HepG2 (cell line): Measurements from ENCODE around the gene IL17C. TPM values are rescaled to one million over a fixed set of nuclear protein-coding genes. Genes with fewer than 3 reads are reported as not detected.

Experiments used
- FOXC1 ChIP-seq: sonication (generic); formaldehyde crosslinking; IDR thresholded peaks from 2 replicates; pipeline ENCODE4 v1.8.0; 2022; ENCODE audit warnings: mild to moderate bottlenecking, missing genetic modification reagents, borderline replicate concordance
- GMEB2 ChIP-seq: IDR thresholded peaks from 2 replicates; pipeline ENCODE4 v1.6.1; 2016; ENCODE audit warnings: missing biosample characterization, missing genetic modification reagents, low read depth
- IRF9 ChIP-seq: sonication (generic); formaldehyde crosslinking; IDR thresholded peaks from 2 replicates; pipeline ENCODE4 v1.8.0; 2022; ENCODE audit warnings: missing genetic modification reagents, mild to moderate bottlenecking, borderline replicate concordance
- KMT2A ChIP-seq: sonication (generic); formaldehyde crosslinking; IDR thresholded peaks from 2 replicates; pipeline ENCODE4 v1.4.0; 2020; ENCODE audit warnings: missing genetic modification reagents
- MED13 ChIP-seq: sonication (generic); formaldehyde crosslinking; IDR thresholded peaks from 2 replicates; pipeline ENCODE4 v1.5.0; 2020; ENCODE audit warnings: missing genetic modification reagents
- MYNN ChIP-seq: sonication (generic); formaldehyde crosslinking; IDR thresholded peaks from 2 replicates; pipeline ENCODE4 v1.4.0; 2020; ENCODE audit warnings: mild to moderate bottlenecking, low read depth, missing genetic modification reagents
- PAX8 ChIP-seq: sonication (generic); formaldehyde crosslinking; IDR thresholded peaks from 2 replicates; pipeline ENCODE4 v1.8.0; 2022; ENCODE audit warnings: mild to moderate bottlenecking, missing genetic modification reagents, borderline replicate concordance
- REXO4 ChIP-seq: sonication (generic); formaldehyde crosslinking; IDR thresholded peaks from 2 replicates; pipeline ENCODE4 v1.8.0; 2022; ENCODE audit warnings: missing genetic modification reagents, mild to moderate bottlenecking, borderline replicate concordance
- SOX6 ChIP-seq, 2 experiments: fragments of 450-650 bp in 1 of 2; sonication (generic) in 1 of 2; formaldehyde crosslinking in 1 of 2; IDR thresholded peaks; 2 replicates each; pipeline versions ENCODE4 v1.4.0 to v1.6.1; 2017 to 2020; ENCODE audit warnings: antibody characterized with exemption in 1 of 2, mild to moderate bottlenecking in 1 of 2, missing genetic modification reagents in 1 of 2
- SPEN ChIP-seq: sonication (generic); formaldehyde crosslinking; IDR thresholded peaks from 2 replicates; pipeline ENCODE4 v1.5.1; 2020; ENCODE audit warnings: low read depth, mild to moderate bottlenecking, missing genetic modification reagents
- SSRP1 ChIP-seq: IDR thresholded peaks from 2 replicates; pipeline ENCODE4 v1.6.1; 2016; ENCODE audit warnings: control low read depth
- TFDP1 ChIP-seq: IDR thresholded peaks from 2 replicates; pipeline ENCODE4 v1.6.1; 2016; ENCODE audit warnings: missing compliant biosample characterization, missing genetic modification reagents, borderline replicate concordance
- YY1 ChIP-seq: IDR thresholded peaks from 2 replicates; pipeline ENCODE4 v1.6.1; 2011; ENCODE audit warnings: low read length, low read depth, moderate library complexity, mild to moderate bottlenecking; ENCODE audit not compliant: insufficient read depth, insufficient replicate concordance
- ZBTB34 ChIP-seq: sonication (generic); formaldehyde crosslinking; IDR thresholded peaks from 2 replicates; pipeline ENCODE4 v1.8.0; 2022; ENCODE audit warnings: mild to moderate bottlenecking, missing genetic modification reagents
- ZFYVE20 ChIP-seq: sonication (generic); formaldehyde crosslinking; IDR thresholded peaks from 2 replicates; pipeline ENCODE4 v1.8.0; 2023; ENCODE audit warnings: low read depth, mild to moderate bottlenecking, moderate library complexity, missing genetic modification reagents, borderline replicate concordance
- ZNF101 ChIP-seq: sonication (generic); formaldehyde crosslinking; IDR thresholded peaks from 2 replicates; pipeline ENCODE4 v1.4.0; 2020; ENCODE audit warnings: mild to moderate bottlenecking, low read depth, missing genetic modification reagents, borderline replicate concordance
- ZNF280B ChIP-seq: sonication (generic); formaldehyde crosslinking; IDR thresholded peaks from 2 replicates; pipeline ENCODE4 v1.5.0; 2020; ENCODE audit warnings: missing genetic modification reagents, mild to moderate bottlenecking, borderline replicate concordance
- ZNF292 ChIP-seq: sonication (generic); formaldehyde crosslinking; IDR thresholded peaks from 2 replicates; pipeline ENCODE4 v1.8.1; 2022; ENCODE audit warnings: mild to moderate bottlenecking, low read depth, missing genetic modification reagents, borderline replicate concordance
- ZNF782 ChIP-seq: sonication (generic); formaldehyde crosslinking; IDR thresholded peaks from 2 replicates; pipeline ENCODE4 v1.4.0; 2020; ENCODE audit warnings: missing genetic modification reagents, mild to moderate bottlenecking, borderline replicate concordance
- ZNF891 ChIP-seq: sonication (generic); formaldehyde crosslinking; IDR thresholded peaks from 2 replicates; pipeline ENCODE4 v1.5.0; 2020; ENCODE audit warnings: mild to moderate bottlenecking, missing genetic modification reagents
- polyA plus RNA-seq, 8 experiments: library from polyadenylated mRNA; depleted of rRNA in 3 of 8; stranded (reverse) in 7 of 8; unstranded in 1 of 8; fragments of >200 nt; fragmentation: Illumina TruSeq in 4 of 8; extraction: Trizol in 4 of 8; gene quantifications; 2 replicates each; pipeline versions ENCODE4 v1.2.1 to v1.2.3, GENCODE V29; 2011 to 2016; ENCODE audit warnings: low read depth in 4 of 8, missing spikeins in 1 of 8, mixed read lengths in 1 of 8; ENCODE audit not compliant: insufficient read depth in 1 of 8
- total RNA-seq, 5 experiments: library from RNA; depleted of rRNA; stranded (reverse); fragments of >200 nt; fragmentation: Illumina TruSeq; extraction: Trizol; gene quantifications; 2 replicates each; pipeline ENCODE4 v1.2.3, GENCODE V29; 2016; ENCODE audit warnings: low read depth in 1 of 5

Gene IL17C
- total and polyA plus RNA-seq, 2 of the 13 experiments (the other 11 are each of a cell fraction or from before 2014, with no cell fraction given): not detected

- TF ChIP-seq TFDP1 (CRISPR knock-in tag): 0 out of 2 replicates have a peak, but pooled peaks have one; percentile 3
- TF ChIP-seq IRF9 (CRISPR knock-in tag): peak; percentile 62; the same call in 1 of the 2 replicates
- TF ChIP-seq MED13 (CRISPR knock-in tag): peak; percentile 52; the same call in 1 of the 2 replicates
- 0 out of 2 replicates have a peak, but pooled peaks have one; percentile 54 for TF ChIP-seq ZNF782 (CRISPR knock-in tag)
- TF ChIP-seq MYNN (CRISPR knock-in tag): no peak
- TF ChIP-seq GMEB2 (CRISPR knock-in tag): no peak
- TF ChIP-seq SOX6 (IDR thresholded peaks at IDR 0.05): no peak
- TF ChIP-seq SOX6 (CRISPR knock-in tag; IDR thresholded peaks at IDR 0.05): 0 out of 2 replicates have a peak, but pooled peaks have one; percentile 24
- peak; percentile 32; the same call in 1 of the 2 replicates for TF ChIP-seq FOXC1 (CRISPR knock-in tag)
- peak; percentile 42; the same call in 1 of the 2 replicates for TF ChIP-seq ZNF280B (CRISPR knock-in tag)
- no peak for TF ChIP-seq SSRP1 (CRISPR knock-in tag)
- TF ChIP-seq REXO4: no peak
- 0 out of 2 replicates have a peak, but pooled peaks have one; percentile 60 for TF ChIP-seq ZNF891 (CRISPR knock-in tag)
- 0 out of 2 replicates have a peak, but pooled peaks have one; percentile 55 for TF ChIP-seq ZFYVE20 (CRISPR knock-in tag)
- TF ChIP-seq SPEN (CRISPR knock-in tag): peak; percentile 51; the same call in 1 of the 2 replicates
- TF ChIP-seq YY1: no peak
- no peak for TF ChIP-seq ZBTB34 (CRISPR knock-in tag)
- TF ChIP-seq ZNF292: peak; percentile 22; the same call in 1 of the 2 replicates
- 0 out of 2 replicates have a peak, but pooled peaks have one; percentile 43 for TF ChIP-seq ZNF101 (CRISPR knock-in tag)
- TF ChIP-seq PAX8 (CRISPR knock-in tag): peak; percentile 71; the same call in 1 of the 2 replicates
- TF ChIP-seq KMT2A (CRISPR knock-in tag): 0 out of 2 replicates have a peak, but pooled peaks have one; percentile 25
Observed at GRCh38 chr16:88639231-88640038, 1.1 kb downstream of the IL17C start (continued).
